Tibial artery (tissue), 4 donors: ENCODE results near the gene PRKD1.

ENCODE experiments used
- DNase-seq, 2 donors: peaks; one replicate each; pipeline ENCODE4 v3.0.0-alpha.2; 2019
- H3K27ac ChIP-seq, 2 donors: fragments of 200-600 bp; sonication (generic) in 1 of 2; 1 replicate in 1 of 2; 2 replicates in 1 of 2; pipeline ENCODE4 v1.5.1; 2018 to 2019; ENCODE audit warnings: mild to moderate bottlenecking in 1 of 2
- H3K27me3 ChIP-seq, 2 donors: fragments of 200-600 bp; sonication (generic) in 1 of 2; one replicate each; pipeline versions ENCODE4 v1.5.1 to v1.6.0; 2016 to 2019
- H3K36me3 ChIP-seq, 3 donors: fragments of 200-600 bp; sonication (generic) in 2 of 3; one replicate each; pipeline ENCODE4 v1.5.1; 2016 to 2019; ENCODE audit warnings: mild to moderate bottlenecking in 2 of 3
- H3K4me1 ChIP-seq, 4 donors: fragments of 200-600 bp; sonication (generic) in 2 of 4; 1 replicate in 3 of 4; 2 replicates in 1 of 4; pipeline ENCODE4 v1.5.1; 2016 to 2019
- H3K4me3 ChIP-seq, 2 donors: fragments of 200-600 bp; sonication (generic) in 1 of 2; 1 replicate in 1 of 2; 2 replicates in 1 of 2; pipeline ENCODE4 v1.5.1; 2018 to 2019; ENCODE audit warnings: mild to moderate bottlenecking in 2 of 2
- H3K9me3 ChIP-seq, 3 donors: fragments of 200-600 bp; sonication (generic) in 1 of 3; one replicate each; pipeline ENCODE4 v1.5.1; 2016 to 2019
- CTCF ChIP-seq, 2 experiments: fragments of 200-600 bp in 1 of 2; fragments of 450-650 bp in 1 of 2; IDR thresholded peaks; one replicate each; pipeline ENCODE4 v1.5.1; 2017 to 2019; ENCODE audit warnings: antibody characterized with exemption in 2 of 2, mild to moderate bottlenecking in 1 of 2, moderate library complexity in 1 of 2
- intact Hi-C: fragments of 100-400 bp; cut with DNase I; formaldehyde crosslinking; loops from one replicate; pipeline ENCODE4 v1.15.0; 2023; ENCODE audit warnings: low total_unique reads

Gene PRKD1

GRCh38 chr14:29548948-29549370 is 378.7 kb downstream of the PRKD1 start:
- no peak overlapping the region for H3K27ac ChIP-seq
- H3K4me3 ChIP-seq, result no peak overlapping the region
- TF ChIP-seq CTCF (IDR thresholded peaks at IDR 0.05), result peak; percentile 61 to 62
- no peaks in the 10 kb centered on the region for H3K4me1 ChIP-seq
- no peak for DNase-seq
- no peaks in the 10 kb centered on the region for H3K9me3 ChIP-seq
- no peaks in the 10 kb centered on the region for H3K36me3 ChIP-seq
- intact Hi-C loops, result loop anchor here (5.0 kb wide), 1 partner anchor 668 kb away; no protein-coding TSS in a partner anchor
- no peaks in the 10 kb centered on the region for H3K27me3 ChIP-seq

GRCh38 chr14:29545714-29546113 is 381.9 kb downstream of the PRKD1 start:
- intact Hi-C loops, result loop anchor here (5.0 kb wide), 1 partner anchor 672 kb away; no protein-coding TSS in a partner anchor
- TF ChIP-seq CTCF (IDR thresholded peaks at IDR 0.05), result no peak

GRCh38 chr14:29536886-29537511 is 390.6 kb downstream of the PRKD1 start:
- Histone ChIP-seq H3K4me3 (no peak overlapping the region), H3K27me3 (no peaks in the 10 kb centered on the region), H3K27ac (no peak overlapping the region), H3K36me3 (no peaks in the 10 kb centered on the region), H3K9me3 (no peaks in the 10 kb centered on the region), H3K4me1 (no peaks in the 10 kb centered on the region)
- intact Hi-C loops, result no loop called here
- TF ChIP-seq CTCF (IDR thresholded peaks at IDR 0.05), result peak in 1 of 2 experiments; percentile 9
- no peak for DNase-seq

More at GRCh38 chr14:29545714-29546113, 381.9 kb downstream of the PRKD1 start:
- H3K4me1 ChIP-seq, result no peaks in the 10 kb centered on the region
- H3K27me3 ChIP-seq, result no peaks in the 10 kb centered on the region
- no peaks in the 10 kb centered on the region for H3K36me3 ChIP-seq
- H3K4me3 ChIP-seq, result no peak overlapping the region
- H3K9me3 ChIP-seq, result no peaks in the 10 kb centered on the region
- DNase-seq, result no peak
- no peak overlapping the region for H3K27ac ChIP-seq

- intact Hi-C loops, result no loop called here
- DNase-seq, result no peak
- Histone ChIP-seq H3K9me3 (no peaks in the 10 kb centered on the region), H3K4me1 (no peaks in the 10 kb centered on the region), H3K4me3 (no peak overlapping the region), H3K36me3 (no peaks in the 10 kb centered on the region), H3K27me3 (no peaks in the 10 kb centered on the region), H3K27ac (no peak overlapping the region)
- TF ChIP-seq CTCF (IDR thresholded peaks at IDR 0.05), result no peak
These were observed 398.2 kb downstream of the PRKD1 start for GRCh38 chr14:29529418-29529817.

- no peaks in the 10 kb centered on the region for H3K9me3 ChIP-seq
- H3K27ac ChIP-seq, result no peak overlapping the region
- no peak overlapping the region for H3K4me3 ChIP-seq
- no peaks in the 10 kb centered on the region for H3K4me1 ChIP-seq
- H3K36me3 ChIP-seq, result no peaks in the 10 kb centered on the region
- intact Hi-C loops, result no loop called here
- no peaks in the 10 kb centered on the region for H3K27me3 ChIP-seq
- no peak for TF ChIP-seq CTCF (IDR thresholded peaks at IDR 0.05)
- no peak for DNase-seq
These were observed 398.8 kb downstream of the PRKD1 start for GRCh38 chr14:29528889-29529288.
